ENCODE measurements around the gene ZNF831. TPM values are rescaled to one million over a fixed set of nuclear protein-coding genes. Genes with fewer than 3 reads are reported as not detected.

ZNF831 gene
- total RNA-seq, 4 donors from 2014 or later, result 0.20 to 3.8 (median 2.3) TPM

DNA sequence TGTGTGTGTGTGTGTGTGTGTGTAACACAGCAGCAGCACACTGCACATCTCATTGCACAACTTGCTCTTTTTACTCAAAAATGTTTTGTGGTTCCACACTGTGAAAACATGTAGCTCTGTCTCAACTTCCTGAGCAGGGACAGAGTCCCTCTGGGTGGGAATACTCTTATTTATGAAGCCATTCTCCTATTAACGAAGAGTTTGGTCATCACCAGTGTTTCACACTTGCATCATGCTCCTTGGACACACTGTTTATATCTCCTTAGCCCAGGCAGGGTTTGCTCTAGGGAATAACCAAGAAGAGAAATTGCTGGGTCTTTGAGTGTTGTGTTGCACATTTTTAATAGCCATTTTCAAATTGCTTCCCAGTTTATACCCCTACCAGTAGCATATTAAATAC, 53.6 kb downstream of the ZNF831 start:
- TF ChIP-seq, protein P1, sequence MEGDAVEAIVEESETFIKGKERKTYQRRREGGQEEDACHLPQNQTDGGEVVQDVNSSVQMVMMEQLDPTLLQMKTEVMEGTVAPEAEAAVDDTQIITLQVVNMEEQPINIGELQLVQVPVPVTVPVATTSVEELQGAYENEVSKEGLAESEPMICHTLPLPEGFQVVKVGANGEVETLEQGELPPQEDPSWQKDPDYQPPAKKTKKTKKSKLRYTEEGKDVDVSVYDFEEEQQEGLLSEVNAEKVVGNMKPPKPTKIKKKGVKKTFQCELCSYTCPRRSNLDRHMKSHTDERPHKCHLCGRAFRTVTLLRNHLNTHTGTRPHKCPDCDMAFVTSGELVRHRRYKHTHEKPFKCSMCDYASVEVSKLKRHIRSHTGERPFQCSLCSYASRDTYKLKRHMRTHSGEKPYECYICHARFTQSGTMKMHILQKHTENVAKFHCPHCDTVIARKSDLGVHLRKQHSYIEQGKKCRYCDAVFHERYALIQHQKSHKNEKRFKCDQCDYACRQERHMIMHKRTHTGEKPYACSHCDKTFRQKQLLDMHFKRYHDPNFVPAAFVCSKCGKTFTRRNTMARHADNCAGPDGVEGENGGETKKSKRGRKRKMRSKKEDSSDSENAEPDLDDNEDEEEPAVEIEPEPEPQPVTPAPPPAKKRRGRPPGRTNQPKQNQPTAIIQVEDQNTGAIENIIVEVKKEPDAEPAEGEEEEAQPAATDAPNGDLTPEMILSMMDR (IDR thresholded peaks at IDR 0.05), result no peak
- TF ChIP-seq POLR2AphosphoS5 (IDR thresholded peaks at IDR 0.05) (no peak), POLR2A (IDR thresholded peaks at IDR 0.05) (no peak), EP300 (IDR thresholded peaks at IDR 0.05; ENCODE audit: low read depth) (no peak)
- peaks cover 5% of the 10 kb centered on the region for H3K27me3 ChIP-seq
- no peak for DNase-seq
- H3K9me3 ChIP-seq, result no peaks in the 10 kb centered on the region
- no peaks in the 10 kb centered on the region for H3K36me3 ChIP-seq
- in situ Hi-C loops (cut with MboI; ENCODE audit: low pct_ligation_motif_present in 1 of 4, low pct_unique_long_range_greater_than_20kb in 1 of 4, low sequenced_read_pairs in 3 of 4) (loop anchor here in 2 of 4 donors (5.0 to 25.0 kb wide), 4 partner anchors 130 to 730 kb away; no protein-coding TSS in a partner anchor), intact Hi-C loops (cut with DNase I; ENCODE audit: low total_unique reads) (no loop called here)
- 73 to 100% methylated on average over 1 of the region's 1 CpG for WGBS, 2 donors (ENCODE audit: low coverage in 1 of 2)
- no peak overlapping the region for H3K27ac ChIP-seq
- H3K4me1 ChIP-seq, result peaks cover 0 to 13% (median 3%) of the 10 kb centered on the region in 4 donors
- no peak overlapping the region for H3K4me3 ChIP-seq

DNA sequence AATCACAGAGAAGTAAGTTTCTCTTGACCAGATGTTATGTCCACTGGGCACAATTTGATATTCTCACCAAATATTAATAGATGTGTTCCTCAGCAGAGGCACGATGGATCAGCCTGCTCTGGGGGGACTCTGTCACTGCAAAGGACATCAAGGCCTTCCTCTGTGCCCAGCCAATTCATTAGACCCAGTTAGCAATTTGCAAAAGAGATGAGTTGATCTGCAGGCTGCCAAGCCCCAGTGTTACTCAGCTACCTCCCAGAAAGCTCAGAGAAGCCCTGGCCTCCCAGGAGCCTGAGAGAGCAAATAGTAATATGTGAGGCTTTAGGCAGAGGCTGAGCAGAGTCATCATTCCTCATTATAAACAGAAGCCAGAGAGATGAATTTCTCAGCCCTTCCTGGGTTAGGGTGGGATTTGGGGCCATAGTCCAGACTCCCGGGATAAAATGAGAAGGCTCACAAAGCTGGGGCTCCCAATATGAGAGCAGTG, 54.2 kb downstream of the ZNF831 start:
- peaks cover 8% of the 10 kb centered on the region for H3K27me3 ChIP-seq
- 33 to 56% methylated on average over 1 to 2 of the region's 2 CpGs for WGBS, 2 donors (ENCODE audit: low coverage in 1 of 2)
- no peaks in the 10 kb centered on the region for H3K9me3 ChIP-seq
- TF ChIP-seq POLR2A (IDR thresholded peaks at IDR 0.05) (no peak), POLR2AphosphoS5 (IDR thresholded peaks at IDR 0.05) (no peak), EP300 (IDR thresholded peaks at IDR 0.05; ENCODE audit: low read depth) (no peak)
- TF ChIP-seq, protein P1 (IDR thresholded peaks at IDR 0.05), result no peak
- H3K36me3 ChIP-seq, result no peaks in the 10 kb centered on the region
- in situ Hi-C loops (cut with MboI; ENCODE audit: low pct_ligation_motif_present in 1 of 4, low pct_unique_long_range_greater_than_20kb in 1 of 4, low sequenced_read_pairs in 3 of 4), result loop anchor here in 2 of 4 donors (5.0 to 25.0 kb wide), 4 partner anchors 131 to 731 kb away; no protein-coding TSS in a partner anchor
- no peak for DNase-seq
- intact Hi-C loops (cut with DNase I; ENCODE audit: low total_unique reads), result no loop called here
- no peak overlapping the region for H3K27ac ChIP-seq
- H3K4me1 ChIP-seq, result peaks cover 3 to 18% (median 5%) of the 10 kb centered on the region in 4 donors
- H3K4me3 ChIP-seq, result no peak overlapping the region

DNA sequence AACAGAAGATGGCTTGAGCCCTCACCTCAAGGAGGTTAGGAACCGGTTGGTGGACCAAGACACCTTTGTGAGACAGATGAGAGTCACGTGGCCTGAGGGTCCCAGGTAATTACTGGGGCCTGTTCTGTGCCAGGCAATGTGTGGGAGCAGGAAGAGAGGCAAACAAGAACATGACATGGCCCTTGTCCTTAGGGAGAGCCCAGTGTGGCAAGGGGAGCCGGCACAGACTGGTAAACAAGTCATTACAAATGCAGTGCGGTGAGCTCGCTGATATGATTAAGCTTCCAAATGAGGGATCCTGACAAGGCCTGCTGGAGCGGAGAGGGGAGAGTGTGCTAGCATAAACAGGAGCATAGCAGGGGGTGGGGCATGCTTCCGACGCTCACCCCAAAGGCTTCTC, 55.6 kb downstream of the ZNF831 start:
- in situ Hi-C loops (cut with MboI; ENCODE audit: low pct_ligation_motif_present in 1 of 4, low pct_unique_long_range_greater_than_20kb in 1 of 4, low sequenced_read_pairs in 3 of 4), result loop anchor here in 2 of 4 donors (5.0 to 25.0 kb wide), 4 partner anchors 132 to 732 kb away; no protein-coding TSS in a partner anchor

DNA sequence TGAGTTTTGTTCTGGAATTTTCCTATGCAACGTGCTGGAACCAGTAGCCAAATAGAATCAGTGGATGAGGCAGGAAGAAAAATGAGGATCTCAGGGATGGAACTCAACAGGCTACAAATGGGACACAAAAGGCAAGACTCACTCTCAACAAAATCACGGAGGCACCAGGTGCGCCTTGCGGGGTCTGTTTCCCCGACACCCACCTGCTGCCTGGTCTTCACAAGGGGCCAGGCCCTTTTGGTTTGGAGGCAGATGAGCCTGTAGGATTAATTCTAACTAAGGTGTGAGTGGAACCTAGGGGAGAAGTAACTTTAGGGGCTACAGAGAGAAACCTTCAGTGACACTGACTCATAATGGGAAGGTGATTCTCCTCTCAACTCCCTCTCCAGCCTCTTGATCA, 56.5 kb downstream of the ZNF831 start:
- H3K27ac ChIP-seq, result no peak overlapping the region
- no peak overlapping the region for H3K4me3 ChIP-seq
- DNase-seq, result no peak
- peaks cover 4 to 25% (median 9%) of the 10 kb centered on the region in 4 donors for H3K4me1 ChIP-seq
- no peaks in the 10 kb centered on the region for H3K36me3 ChIP-seq
- WGBS, 2 donors (ENCODE audit: low coverage in 1 of 2), result 96% methylated on average over 5 of the region's 5 CpGs; no CpG with 5 or more reads in 1 of the 2 donors
- intact Hi-C loops (cut with DNase I; ENCODE audit: low total_unique reads) (loop anchor here (5.0 kb wide), 1 partner anchor 348 kb away; no protein-coding TSS in a partner anchor), in situ Hi-C loops (cut with MboI; ENCODE audit: low pct_ligation_motif_present in 1 of 4, low pct_unique_long_range_greater_than_20kb in 1 of 4, low sequenced_read_pairs in 3 of 4) (loop anchor here in 3 of 4 donors (10.0 to 25.0 kb wide), 5 partner anchors 135 to 733 kb away; partner anchors contain the start of gene NELFCD (in 1 of the 3))
- peaks cover 25% of the 10 kb centered on the region for H3K27me3 ChIP-seq
- no peak for TF ChIP-seq EP300 (IDR thresholded peaks at IDR 0.05; ENCODE audit: low read depth)
- no peak for TF ChIP-seq POLR2AphosphoS5 (IDR thresholded peaks at IDR 0.05)
- TF ChIP-seq POLR2A (IDR thresholded peaks at IDR 0.05), result no peak
- TF ChIP-seq, protein P1 (IDR thresholded peaks at IDR 0.05), result no peak
- no peaks in the 10 kb centered on the region for H3K9me3 ChIP-seq

More for the DNA sequence above, 55.6 kb downstream of the ZNF831 start:
- Histone ChIP-seq H3K4me1 (peaks cover 4 to 25% (median 9%) of the 10 kb centered on the region in 4 donors), H3K9me3 (no peaks in the 10 kb centered on the region), H3K4me3 (no peak overlapping the region), H3K36me3 (no peaks in the 10 kb centered on the region), H3K27me3 (peaks cover 21% of the 10 kb centered on the region), H3K27ac (no peak overlapping the region)
- TF ChIP-seq EP300 (IDR thresholded peaks at IDR 0.05; ENCODE audit: low read depth) (no peak), POLR2AphosphoS5 (IDR thresholded peaks at IDR 0.05) (no peak), POLR2A (IDR thresholded peaks at IDR 0.05) (no peak)
- TF ChIP-seq, protein P1 (IDR thresholded peaks at IDR 0.05), result no peak
- WGBS, 2 donors (ENCODE audit: low coverage in 1 of 2), result 91% methylated on average over 8 of the region's 8 CpGs; no CpG with 5 or more reads in 1 of the 2 donors
- intact Hi-C loops (cut with DNase I; ENCODE audit: low total_unique reads), result no loop called here
- no peak for DNase-seq
